Measurements from ENCODE around the gene CEP170B.
"Not testable (repeated sequence)": the region's sequence is repeated elsewhere in the genome, so short reads cannot be mapped to it uniquely, and the experiment has no call there.

The CEP170B gene

DNA sequence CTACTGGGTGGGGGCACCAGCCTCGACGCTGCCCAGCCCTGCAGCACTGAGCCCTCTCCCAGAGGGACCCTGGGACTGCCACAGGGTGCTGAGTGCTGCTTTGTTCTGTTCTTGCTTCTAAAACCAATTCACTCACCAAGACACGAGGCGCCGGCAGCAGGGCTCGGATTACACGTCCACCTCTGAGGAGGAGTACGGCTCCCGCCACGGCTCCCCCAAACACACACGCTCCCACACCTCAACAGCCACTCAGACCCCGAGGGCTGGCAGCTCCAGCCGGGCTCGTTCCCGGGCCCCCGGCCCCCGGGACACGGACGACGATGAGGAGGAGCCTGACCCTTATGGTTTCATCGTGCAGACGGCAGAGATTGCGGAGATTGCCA, 24.3 kb downstream of the CEP170B start:
- ATAC-seq = no peak
- no peak for TF ChIP-seq TOX (CRISPR knock-in tag; IDR thresholded peaks at IDR 0.05; ENCODE audit: borderline replicate concordance)
- no peak for TF ChIP-seq SNAI2 (CRISPR knock-in tag; IDR thresholded peaks at IDR 0.05)
- TF ChIP-seq PPARA (CRISPR knock-in tag; IDR thresholded peaks at IDR 0.05; ENCODE audit: borderline replicate concordance) = no peak
- TF ChIP-seq ZFP30 (CRISPR knock-in tag; IDR thresholded peaks at IDR 0.05) = no peak
- no peak for TF ChIP-seq BACH2 (CRISPR knock-in tag; IDR thresholded peaks at IDR 0.05; ENCODE audit: borderline replicate concordance)
- TF ChIP-seq POU6F1 (CRISPR knock-in tag; IDR thresholded peaks at IDR 0.05; ENCODE audit: borderline replicate concordance, low read depth) = no peak
- no peak for TF ChIP-seq RARB (CRISPR knock-in tag; IDR thresholded peaks at IDR 0.05)
- TF ChIP-seq, protein P1, sequence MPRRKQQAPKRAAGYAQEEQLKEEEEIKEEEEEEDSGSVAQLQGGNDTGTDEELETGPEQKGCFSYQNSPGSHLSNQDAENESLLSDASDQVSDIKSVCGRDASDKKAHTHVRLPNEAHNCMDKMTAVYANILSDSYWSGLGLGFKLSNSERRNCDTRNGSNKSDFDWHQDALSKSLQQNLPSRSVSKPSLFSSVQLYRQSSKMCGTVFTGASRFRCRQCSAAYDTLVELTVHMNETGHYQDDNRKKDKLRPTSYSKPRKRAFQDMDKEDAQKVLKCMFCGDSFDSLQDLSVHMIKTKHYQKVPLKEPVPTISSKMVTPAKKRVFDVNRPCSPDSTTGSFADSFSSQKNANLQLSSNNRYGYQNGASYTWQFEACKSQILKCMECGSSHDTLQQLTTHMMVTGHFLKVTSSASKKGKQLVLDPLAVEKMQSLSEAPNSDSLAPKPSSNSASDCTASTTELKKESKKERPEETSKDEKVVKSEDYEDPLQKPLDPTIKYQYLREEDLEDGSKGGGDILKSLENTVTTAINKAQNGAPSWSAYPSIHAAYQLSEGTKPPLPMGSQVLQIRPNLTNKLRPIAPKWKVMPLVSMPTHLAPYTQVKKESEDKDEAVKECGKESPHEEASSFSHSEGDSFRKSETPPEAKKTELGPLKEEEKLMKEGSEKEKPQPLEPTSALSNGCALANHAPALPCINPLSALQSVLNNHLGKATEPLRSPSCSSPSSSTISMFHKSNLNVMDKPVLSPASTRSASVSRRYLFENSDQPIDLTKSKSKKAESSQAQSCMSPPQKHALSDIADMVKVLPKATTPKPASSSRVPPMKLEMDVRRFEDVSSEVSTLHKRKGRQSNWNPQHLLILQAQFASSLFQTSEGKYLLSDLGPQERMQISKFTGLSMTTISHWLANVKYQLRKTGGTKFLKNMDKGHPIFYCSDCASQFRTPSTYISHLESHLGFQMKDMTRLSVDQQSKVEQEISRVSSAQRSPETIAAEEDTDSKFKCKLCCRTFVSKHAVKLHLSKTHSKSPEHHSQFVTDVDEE (CRISPR knock-in tag; IDR thresholded peaks at IDR 0.05) = no peak
- no peak for TF ChIP-seq OSR1 (CRISPR knock-in tag; IDR thresholded peaks at IDR 0.05)
- no peak for TF ChIP-seq ZNF565 (CRISPR knock-in tag; conservative IDR thresholded peaks at IDR 0.05; ENCODE audit: low read depth)
- no peak for TF ChIP-seq PATZ1 (CRISPR knock-in tag; IDR thresholded peaks at IDR 0.05; ENCODE audit: borderline replicate concordance)
- no peak for TF ChIP-seq CSRNP3 (CRISPR knock-in tag; IDR thresholded peaks at IDR 0.05)
- no peak for TF ChIP-seq GLIS3 (CRISPR knock-in tag; IDR thresholded peaks at IDR 0.05)
- no peak for TF ChIP-seq TCF4 (CRISPR knock-in tag; IDR thresholded peaks at IDR 0.05; ENCODE audit: borderline replicate concordance)
- no peak for TF ChIP-seq CSDC2 (CRISPR knock-in tag; IDR thresholded peaks at IDR 0.05)

GRCh38 chr14:104890292-104890691, 25.2 kb downstream of the CEP170B start:
- ATAC-seq = not testable (repeated sequence)

GRCh38 chr14:104891121-104891551, 26.1 kb downstream of the CEP170B start:
- TF ChIP-seq PPARA (CRISPR knock-in tag; IDR thresholded peaks at IDR 0.05; ENCODE audit: borderline replicate concordance) (no peak), CREB5 (CRISPR knock-in tag; IDR thresholded peaks at IDR 0.05; ENCODE audit: low read depth) (no peak), POU6F1 (CRISPR knock-in tag; IDR thresholded peaks at IDR 0.05; ENCODE audit: borderline replicate concordance, low read depth) (no peak), ISL1 (CRISPR knock-in tag; IDR thresholded peaks at IDR 0.05) (no peak), ZNF70 (CRISPR knock-in tag; IDR thresholded peaks at IDR 0.05) (no peak), BACH2 (CRISPR knock-in tag; IDR thresholded peaks at IDR 0.05; ENCODE audit: borderline replicate concordance) (no peak), ZNF8 (CRISPR knock-in tag; IDR thresholded peaks at IDR 0.05) (no peak), ARNTL (CRISPR knock-in tag; IDR thresholded peaks at IDR 0.05; ENCODE audit: borderline replicate concordance, low read depth) (no peak), RARB (CRISPR knock-in tag; IDR thresholded peaks at IDR 0.05) (no peak), ZC3H10 (CRISPR knock-in tag; IDR thresholded peaks at IDR 0.05) (no peak), PATZ1 (CRISPR knock-in tag; IDR thresholded peaks at IDR 0.05; ENCODE audit: borderline replicate concordance) (no peak), GLIS3 (CRISPR knock-in tag; IDR thresholded peaks at IDR 0.05) (no peak)
- TF ChIP-seq, protein P1 (CRISPR knock-in tag; IDR thresholded peaks at IDR 0.05) = no peak
- no peak for ATAC-seq

All from SK-N-SH treated with all-trans-retinoic acid at 6 μM for 48 hours (cell line).